ENCODE results near the gene RNF126.
"Not testable (repeated sequence)": the region's sequence is repeated elsewhere in the genome, so short reads cannot be mapped to it uniquely, and the experiment has no call there.

Gene RNF126

DNA sequence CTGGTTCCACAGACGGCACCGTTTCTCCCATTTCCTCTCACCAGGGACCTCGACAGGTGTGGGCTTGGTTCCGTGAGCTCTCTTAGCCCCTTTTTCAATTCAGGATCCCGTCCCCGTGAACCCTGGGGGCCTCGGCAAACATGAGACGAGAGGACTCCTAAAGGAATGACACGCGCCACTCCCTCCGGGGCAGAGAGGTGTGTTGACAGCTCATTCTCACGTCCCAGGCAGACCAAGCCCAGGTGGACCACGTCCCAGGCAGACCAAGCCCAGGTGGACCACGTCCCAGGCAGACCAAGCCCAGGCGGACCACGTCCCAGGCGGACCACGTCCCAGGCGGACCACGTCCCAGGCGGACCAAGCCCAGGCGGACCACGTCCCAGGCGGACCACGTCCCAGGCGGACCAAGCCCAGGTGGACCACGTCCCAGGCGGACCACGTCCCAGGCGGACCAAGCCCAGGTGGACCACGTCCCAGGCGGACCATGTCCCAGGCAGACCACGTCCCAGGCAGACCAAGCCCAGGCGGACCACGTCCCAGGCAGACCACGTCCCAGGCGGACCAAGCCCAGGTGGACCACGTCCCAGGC, 4.1 kb upstream of the RNF126 start:
- H3K36me3 ChIP-seq (ENCODE audit: control insufficient read depth, insufficient read depth, low read length); H3K4me3 ChIP-seq (ENCODE audit: low read length); H3K4me1 ChIP-seq (ENCODE audit: control insufficient read depth, insufficient read depth, low read length); H3K27ac ChIP-seq (ENCODE audit: low read depth, low read length); H3K9ac ChIP-seq (ENCODE audit: low read length); H3K27me3 ChIP-seq (ENCODE audit: control insufficient read depth, insufficient read depth, low read length): not testable (repeated sequence)

GRCh38 chr19:664913-665443, 2.0 kb upstream of the RNF126 start:
- H3K27ac ChIP-seq (ENCODE audit: low read depth, low read length) = no peak overlapping the region
- H3K9ac ChIP-seq (ENCODE audit: low read length) = no peak overlapping the region
- no peaks in the 10 kb centered on the region for H3K27me3 ChIP-seq (ENCODE audit: control insufficient read depth, insufficient read depth, low read length)
- H3K36me3 ChIP-seq (ENCODE audit: control insufficient read depth, insufficient read depth, low read length) = no peaks in the 10 kb centered on the region
- peak overlapping the region; percentile 54 for H3K4me3 ChIP-seq (ENCODE audit: low read length)
- H3K4me1 ChIP-seq (ENCODE audit: control insufficient read depth, insufficient read depth, low read length) = peaks cover 10% of the 10 kb centered on the region

GRCh38 chr19:663682-664117, 686 bp upstream of the RNF126 start:
- Histone ChIP-seq H3K27me3 (ENCODE audit: control insufficient read depth, insufficient read depth, low read length) (no peaks in the 10 kb centered on the region), H3K4me1 (ENCODE audit: control insufficient read depth, insufficient read depth, low read length) (peaks cover 10% of the 10 kb centered on the region), H3K36me3 (ENCODE audit: control insufficient read depth, insufficient read depth, low read length) (no peaks in the 10 kb centered on the region), H3K27ac (ENCODE audit: low read depth, low read length) (peak overlapping the region; percentile 91), H3K9ac (ENCODE audit: low read length) (peak overlapping the region; percentile 74), H3K4me3 (ENCODE audit: low read length) (peak overlapping the region; percentile 82)

GRCh38 chr19:662207-662961, 630 bp downstream of the RNF126 start:
- Histone ChIP-seq H3K4me1 (ENCODE audit: control insufficient read depth, insufficient read depth, low read length) (peaks cover 10% of the 10 kb centered on the region), H3K9ac (ENCODE audit: low read length) (peak overlapping the region; percentile 21), H3K27ac (ENCODE audit: low read depth, low read length) (peak overlapping the region; percentile 67), H3K27me3 (ENCODE audit: control insufficient read depth, insufficient read depth, low read length) (no peaks in the 10 kb centered on the region), H3K36me3 (ENCODE audit: control insufficient read depth, insufficient read depth, low read length) (no peaks in the 10 kb centered on the region), H3K4me3 (ENCODE audit: low read length) (peak overlapping the region; percentile 54)

GRCh38 chr19:661427-662196, 1.4 kb downstream of the RNF126 start:
- peak overlapping the region; percentile 21 for H3K9ac ChIP-seq (ENCODE audit: low read length)
- H3K36me3 ChIP-seq (ENCODE audit: control insufficient read depth, insufficient read depth, low read length) = no peaks in the 10 kb centered on the region
- H3K4me1 ChIP-seq (ENCODE audit: control insufficient read depth, insufficient read depth, low read length) = peaks cover 10% of the 10 kb centered on the region
- H3K27ac ChIP-seq (ENCODE audit: low read depth, low read length) = peak overlapping the region; percentile 3
- peak overlapping the region; percentile 54 for H3K4me3 ChIP-seq (ENCODE audit: low read length)
- H3K27me3 ChIP-seq (ENCODE audit: control insufficient read depth, insufficient read depth, low read length) = no peaks in the 10 kb centered on the region

GRCh38 chr19:660793-661426, 2.1 kb downstream of the RNF126 start:
- H3K27ac ChIP-seq (ENCODE audit: low read depth, low read length) = peak overlapping the region; percentile 3

DNA sequence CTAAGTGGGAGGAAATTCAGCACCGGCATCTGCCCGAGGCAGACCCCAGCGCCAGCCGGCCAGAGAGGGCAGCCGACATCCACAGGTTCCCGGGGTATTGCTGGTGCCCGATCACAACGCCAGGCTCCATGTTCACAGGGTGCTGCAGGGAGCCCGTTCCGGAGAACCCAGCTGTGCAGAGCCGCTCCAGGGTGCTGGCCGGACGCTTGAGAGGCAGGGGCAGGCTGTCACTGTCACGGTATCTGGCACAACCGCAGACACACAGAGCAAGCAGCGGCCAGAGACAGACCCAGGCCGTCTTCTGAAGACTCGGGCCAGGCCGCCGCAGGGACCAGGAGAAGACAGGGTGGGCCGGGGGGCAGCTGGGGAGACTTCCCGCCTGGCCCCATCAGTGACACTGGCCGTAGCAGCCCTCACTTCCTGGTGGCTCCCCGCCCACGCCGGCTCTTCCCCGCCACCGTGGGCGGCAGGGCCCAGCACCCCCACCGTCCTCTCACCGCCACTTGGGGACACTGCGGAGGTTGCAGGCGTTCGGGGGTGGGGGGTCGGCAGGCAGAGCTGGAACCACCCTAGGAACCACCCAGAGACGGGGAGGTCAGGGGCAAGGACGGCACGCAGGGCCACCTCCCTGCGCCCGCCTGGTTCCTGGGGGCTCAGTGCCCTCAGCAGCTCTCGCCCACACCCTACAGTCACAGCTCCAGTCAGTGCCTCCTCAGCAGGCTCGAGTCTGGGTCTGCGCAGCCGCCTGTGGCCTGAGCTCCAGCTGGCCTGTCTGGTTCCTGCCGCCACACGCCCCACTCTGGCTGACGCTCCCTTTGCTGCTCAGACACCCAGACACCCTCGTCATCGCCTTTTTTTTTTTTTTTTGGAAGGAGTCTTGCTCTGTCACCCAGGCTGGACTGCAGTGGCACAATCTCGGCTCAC, 3.8 kb downstream of the RNF126 start:
- Histone ChIP-seq H3K27me3 (ENCODE audit: control insufficient read depth, insufficient read depth, low read length) (no peaks in the 10 kb centered on the region), H3K9ac (ENCODE audit: low read length) (no peak overlapping the region), H3K27ac (ENCODE audit: low read depth, low read length) (no peak overlapping the region), H3K4me1 (ENCODE audit: control insufficient read depth, insufficient read depth, low read length) (peaks cover 10% of the 10 kb centered on the region), H3K4me3 (ENCODE audit: low read length) (no peak overlapping the region), H3K36me3 (ENCODE audit: control insufficient read depth, insufficient read depth, low read length) (no peaks in the 10 kb centered on the region)

More at GRCh38 chr19:660793-661426, 2.1 kb downstream of the RNF126 start:
- H3K4me3 ChIP-seq (ENCODE audit: low read length) = peak overlapping the region; percentile 54
- no peak overlapping the region for H3K9ac ChIP-seq (ENCODE audit: low read length)
- H3K27me3 ChIP-seq (ENCODE audit: control insufficient read depth, insufficient read depth, low read length) = no peaks in the 10 kb centered on the region
- peaks cover 10% of the 10 kb centered on the region for H3K4me1 ChIP-seq (ENCODE audit: control insufficient read depth, insufficient read depth, low read length)
- H3K36me3 ChIP-seq (ENCODE audit: control insufficient read depth, insufficient read depth, low read length) = no peaks in the 10 kb centered on the region

- Histone ChIP-seq H3K4me3 (ENCODE audit: low read length) (no peak overlapping the region), H3K9ac (ENCODE audit: low read length) (no peak overlapping the region), H3K27me3 (ENCODE audit: control insufficient read depth, insufficient read depth, low read length) (no peaks in the 10 kb centered on the region), H3K4me1 (ENCODE audit: control insufficient read depth, insufficient read depth, low read length) (peaks cover 5% of the 10 kb centered on the region), H3K27ac (ENCODE audit: low read depth, low read length) (no peak overlapping the region), H3K36me3 (ENCODE audit: control insufficient read depth, insufficient read depth, low read length) (peaks cover 6% of the 10 kb centered on the region)
Observed at GRCh38 chr19:658059-658839, 4.8 kb downstream of the RNF126 start.

- peaks cover 5% of the 10 kb centered on the region for H3K4me1 ChIP-seq (ENCODE audit: control insufficient read depth, insufficient read depth, low read length)
- H3K27me3 ChIP-seq (ENCODE audit: control insufficient read depth, insufficient read depth, low read length) = no peaks in the 10 kb centered on the region
- H3K4me3 ChIP-seq (ENCODE audit: low read length) = no peak overlapping the region
- H3K9ac ChIP-seq (ENCODE audit: low read length) = no peak overlapping the region
- H3K27ac ChIP-seq (ENCODE audit: low read depth, low read length) = no peak overlapping the region
- H3K36me3 ChIP-seq (ENCODE audit: control insufficient read depth, insufficient read depth, low read length) = peaks cover 10% of the 10 kb centered on the region
Observed at GRCh38 chr19:657611-658010, 5.4 kb downstream of the RNF126 start.

GRCh38 chr19:656751-657559, 6.1 kb downstream of the RNF126 start:
- H3K36me3 ChIP-seq (ENCODE audit: control insufficient read depth, insufficient read depth, low read length) = peaks cover 10% of the 10 kb centered on the region
- peaks cover 5% of the 10 kb centered on the region for H3K4me1 ChIP-seq (ENCODE audit: control insufficient read depth, insufficient read depth, low read length)
- no peak overlapping the region for H3K4me3 ChIP-seq (ENCODE audit: low read length)
- no peaks in the 10 kb centered on the region for H3K27me3 ChIP-seq (ENCODE audit: control insufficient read depth, insufficient read depth, low read length)
- H3K9ac ChIP-seq (ENCODE audit: low read length) = no peak overlapping the region
- H3K27ac ChIP-seq (ENCODE audit: low read depth, low read length) = no peak overlapping the region
